Trophoblast cell (in vitro differentiated cells and primary cell): Measurements from ENCODE around the gene UBE2E2.

ENCODE experiments used
- DNase-seq, 2 donors: peaks; one replicate each; pipeline ENCODE4 v3.0.0-alpha.2; 2016
- H2AFZ ChIP-seq: 2 replicates; pipeline ENCODE4 v1.6.1; 2013; ENCODE audit warnings: low read length, moderate library complexity, mild to moderate bottlenecking; ENCODE audit not compliant: insufficient read depth, poor library complexity
- H2AK5ac ChIP-seq: 2 replicates; pipeline ENCODE4 v1.6.1; 2013; ENCODE audit warnings: mild to moderate bottlenecking, low read length
- H2BK120ac ChIP-seq: 2 replicates; pipeline ENCODE4 v1.6.1; 2013; ENCODE audit warnings: low read length, mild to moderate bottlenecking, moderate library complexity; ENCODE audit not compliant: insufficient read depth, poor library complexity
- H2BK12ac ChIP-seq: 2 replicates; pipeline ENCODE4 v1.6.1; 2013; ENCODE audit warnings: mild to moderate bottlenecking, low read length, moderate library complexity
- H2BK5ac ChIP-seq: 2 replicates; pipeline ENCODE4 v1.6.1; 2013; ENCODE audit warnings: low read length, low read depth, moderate library complexity, mild to moderate bottlenecking; ENCODE audit not compliant: poor library complexity
- H3K14ac ChIP-seq: 2 replicates; pipeline ENCODE4 v1.6.1; 2013; ENCODE audit warnings: mild to moderate bottlenecking, low read length
- H3K18ac ChIP-seq: 2 replicates; pipeline ENCODE4 v1.6.1; 2013; ENCODE audit warnings: mild to moderate bottlenecking, low read length
- H3K23ac ChIP-seq: 2 replicates; pipeline ENCODE4 v1.6.1; 2013; ENCODE audit warnings: low read length
- H3K27ac ChIP-seq: 2 replicates; pipeline ENCODE4 v1.5.1; 2013; ENCODE audit warnings: low read depth, mild to moderate bottlenecking, inconsistent platforms, low read length, moderate library complexity
- H3K27me3 ChIP-seq: 2 replicates; pipeline ENCODE4 v1.6.1; 2013; ENCODE audit warnings: inconsistent platforms, mild to moderate bottlenecking, low read length, moderate library complexity; ENCODE audit not compliant: insufficient read depth
- H3K36me3 ChIP-seq, 2 experiments: 1 replicate in 1 of 2; 2 replicates in 1 of 2; pipeline ENCODE4 v1.6.1; 2013; ENCODE audit warnings: low read length in 2 of 2, mild to moderate bottlenecking in 2 of 2, moderate library complexity in 1 of 2; ENCODE audit not compliant: insufficient read depth in 2 of 2, control insufficient read depth in 1 of 2
- H3K4ac ChIP-seq: 2 replicates; pipeline ENCODE4 v1.6.1; 2013; ENCODE audit warnings: low read depth, mild to moderate bottlenecking, low read length, moderate library complexity
- H3K4me1 ChIP-seq, 2 experiments: 1 replicate in 1 of 2; 2 replicates in 1 of 2; pipeline ENCODE4 v1.6.1; 2013; ENCODE audit warnings: low read length in 2 of 2, mild to moderate bottlenecking in 2 of 2, moderate library complexity in 1 of 2; ENCODE audit not compliant: insufficient read depth in 2 of 2, control insufficient read depth in 1 of 2
- H3K4me2 ChIP-seq: 2 replicates; pipeline ENCODE4 v1.6.1; 2013; ENCODE audit warnings: inconsistent platforms, mild to moderate bottlenecking, low read length, moderate library complexity
- H3K4me3 ChIP-seq: 2 replicates; pipeline ENCODE4 v1.5.1; 2013; ENCODE audit warnings: mild to moderate bottlenecking, low read depth, low read length, inconsistent platforms
- H3K79me1 ChIP-seq: one replicate; pipeline ENCODE4 v1.6.1; 2013; ENCODE audit warnings: low read length
- H3K79me2 ChIP-seq: 2 replicates; pipeline ENCODE4 v1.6.1; 2013; ENCODE audit warnings: low read length, mild to moderate bottlenecking; ENCODE audit not compliant: control insufficient read depth, insufficient read depth, poor library complexity
- H3K9ac ChIP-seq: 2 replicates; pipeline ENCODE4 v1.6.1; 2013; ENCODE audit warnings: mild to moderate bottlenecking, low read length
- H3K9me3 ChIP-seq: 2 replicates; pipeline ENCODE4 v1.6.1; 2013; ENCODE audit warnings: low read depth, mild to moderate bottlenecking, control low read depth, inconsistent platforms, low read length; ENCODE audit not compliant: insufficient read depth
- H4K12ac ChIP-seq: 2 replicates; pipeline ENCODE4 v1.6.1; 2013; ENCODE audit warnings: low read depth, mild to moderate bottlenecking, low read length, moderate library complexity
- H4K8ac ChIP-seq: 2 replicates; pipeline ENCODE4 v1.6.1; 2013; ENCODE audit warnings: low read depth, mild to moderate bottlenecking, low read length, moderate library complexity
- H4K91ac ChIP-seq: one replicate; pipeline ENCODE4 v1.6.1; 2013; ENCODE audit warnings: low read depth, mild to moderate bottlenecking, low read length, moderate library complexity
- WGBS: extraction: QIAGEN DNeasy Blood & Tissue Kit; methylation state at CpG from one replicate; pipeline ENCODE4 v1.1.7; 2013; ENCODE audit warnings: missing lambda C conversion rate; ENCODE audit not compliant: insufficient read length, insufficient coverage; ENCODE audit errors: extremely low coverage; 5-methylcytosine and 5-hydroxymethylcytosine counted together

The UBE2E2 gene

DNA sequence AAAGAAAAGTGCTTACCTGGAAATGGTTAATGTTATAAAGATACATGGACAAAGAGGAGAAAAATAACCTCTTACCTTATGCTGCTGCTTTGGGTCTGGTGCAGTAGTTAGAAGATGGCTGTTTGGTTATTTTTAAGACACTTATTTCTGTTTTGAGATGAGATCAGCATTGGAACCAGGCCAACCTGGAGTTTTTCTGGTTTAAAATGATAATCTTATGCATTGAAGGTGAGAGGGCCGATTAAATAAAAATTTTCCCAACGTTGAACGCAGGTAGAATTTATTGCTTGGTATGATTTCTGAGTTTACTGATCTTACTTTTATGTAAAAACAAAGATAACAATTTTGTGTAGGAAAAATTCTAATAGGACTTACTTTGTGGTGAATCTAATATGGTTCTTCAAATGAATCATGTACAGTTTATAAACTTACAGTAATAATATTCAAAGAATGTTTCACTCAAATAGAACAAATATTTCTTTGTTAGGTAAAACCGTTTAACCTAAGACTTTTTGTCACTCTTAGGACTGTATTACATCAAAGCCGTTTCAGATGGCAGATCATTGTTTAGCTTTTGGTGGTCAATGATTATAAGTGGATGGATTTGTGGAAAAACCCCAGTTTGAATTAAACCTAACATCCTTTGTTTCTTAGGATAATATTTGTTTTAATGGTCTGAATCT is 14.9 kb downstream of the UBE2E2 start:
- Histone ChIP-seq H3K27ac (no peak overlapping the region), H4K12ac (no peak overlapping the region), H3K9ac (no peak overlapping the region), H4K8ac (no peak overlapping the region), H3K18ac (no peak overlapping the region), H3K4me3 (no peak overlapping the region), H2AK5ac (no peak overlapping the region), H3K4me1 (no peaks in the 10 kb centered on the region), H4K91ac (no peak overlapping the region), H2BK12ac (no peak overlapping the region), H2AFZ (no peak overlapping the region), H3K4me2 (no peak overlapping the region), H3K36me3 (no peaks in the 10 kb centered on the region), H3K14ac (no peak overlapping the region), H3K79me2 (no peaks in the 10 kb centered on the region), H3K4ac (no peak overlapping the region), H3K79me1 (no peaks in the 10 kb centered on the region), H3K27me3 (no peaks in the 10 kb centered on the region), H3K23ac (no peak overlapping the region), H2BK5ac (no peak overlapping the region), H3K9me3 (no peaks in the 10 kb centered on the region), H2BK120ac (no peak overlapping the region)
- DNase-seq, result no peak
- no CpG with 5 or more reads among the region's 5 CpGs for WGBS

DNA sequence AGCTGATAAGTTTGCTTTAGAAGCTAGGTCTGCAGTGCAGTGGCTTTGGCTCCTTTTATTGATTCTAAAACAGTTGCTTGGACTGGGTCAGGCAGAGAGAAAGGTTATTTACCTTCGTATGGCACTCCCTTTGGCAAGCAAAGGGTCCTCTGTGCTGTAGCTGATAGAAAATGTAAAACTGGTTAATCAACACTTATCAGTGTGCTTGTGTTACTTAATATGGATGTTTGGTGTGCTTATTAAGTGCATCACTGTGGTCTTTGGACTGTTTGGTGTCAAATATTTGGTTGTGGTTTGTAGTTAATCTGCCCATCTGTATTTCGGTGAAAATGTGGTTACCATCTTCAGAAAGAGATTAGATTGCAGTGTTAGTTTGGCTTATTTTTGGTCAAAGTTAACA is 16.0 kb downstream of the UBE2E2 start:
- H4K12ac ChIP-seq, result no peak overlapping the region
- H3K4me2 ChIP-seq, result no peak overlapping the region
- H3K9me3 ChIP-seq, result no peaks in the 10 kb centered on the region
- H2AK5ac ChIP-seq, result no peak overlapping the region
- H3K36me3 ChIP-seq, result no peaks in the 10 kb centered on the region
- H3K4me1 ChIP-seq, result no peaks in the 10 kb centered on the region
- no peak overlapping the region for H2AFZ ChIP-seq
- H3K18ac ChIP-seq, result no peak overlapping the region
- no peak overlapping the region for H3K9ac ChIP-seq
- no peak overlapping the region for H2BK5ac ChIP-seq
- H3K4ac ChIP-seq, result no peak overlapping the region
- no CpG with 5 or more reads among the region's 2 CpGs for WGBS
- no peak overlapping the region for H2BK120ac ChIP-seq
- H3K14ac ChIP-seq, result no peak overlapping the region
- H3K4me3 ChIP-seq, result no peak overlapping the region
- no peaks in the 10 kb centered on the region for H3K79me1 ChIP-seq
- H3K79me2 ChIP-seq, result no peaks in the 10 kb centered on the region
- no peak overlapping the region for H3K23ac ChIP-seq
- no peak overlapping the region for H4K8ac ChIP-seq
- H3K27me3 ChIP-seq, result no peaks in the 10 kb centered on the region
- no peak overlapping the region for H4K91ac ChIP-seq
- DNase-seq, result no peak
- no peak overlapping the region for H2BK12ac ChIP-seq
- H3K27ac ChIP-seq, result no peak overlapping the region

DNA sequence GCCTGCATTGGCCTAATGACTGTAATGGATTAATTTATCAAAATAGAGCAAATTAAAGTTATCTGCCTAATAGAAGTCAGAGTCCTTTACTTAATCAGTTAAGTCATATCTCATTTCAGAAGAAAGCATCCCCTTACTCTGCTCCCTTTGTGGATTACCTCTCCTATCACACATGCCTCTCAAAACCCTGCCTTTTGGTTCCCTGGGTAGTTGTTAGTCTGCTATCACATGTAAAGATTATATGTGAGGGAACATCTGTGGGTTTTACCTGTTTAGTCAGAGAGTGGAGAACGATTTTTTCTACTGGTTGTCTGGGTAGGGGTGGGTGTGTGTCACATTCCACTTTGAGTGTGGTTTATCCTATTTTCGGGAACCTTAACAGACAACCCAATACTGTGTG is 16.4 kb downstream of the UBE2E2 start:
- Histone ChIP-seq H4K8ac (no peak overlapping the region), H4K12ac (no peak overlapping the region), H2BK5ac (no peak overlapping the region), H3K4me2 (no peak overlapping the region), H3K9me3 (no peaks in the 10 kb centered on the region), H2BK12ac (no peak overlapping the region), H3K36me3 (no peaks in the 10 kb centered on the region), H3K79me2 (no peaks in the 10 kb centered on the region), H3K18ac (no peak overlapping the region), H3K4ac (no peak overlapping the region), H3K27ac (no peak overlapping the region), H3K9ac (no peak overlapping the region), H3K4me3 (no peak overlapping the region), H2BK120ac (no peak overlapping the region), H3K79me1 (no peaks in the 10 kb centered on the region), H3K23ac (no peak overlapping the region), H3K14ac (no peak overlapping the region), H4K91ac (no peak overlapping the region), H3K4me1 (no peaks in the 10 kb centered on the region), H2AK5ac (no peak overlapping the region), H3K27me3 (no peaks in the 10 kb centered on the region), H2AFZ (no peak overlapping the region)
- no CpG with 5 or more reads among the region's 2 CpGs for WGBS
- DNase-seq, result no peak

DNA sequence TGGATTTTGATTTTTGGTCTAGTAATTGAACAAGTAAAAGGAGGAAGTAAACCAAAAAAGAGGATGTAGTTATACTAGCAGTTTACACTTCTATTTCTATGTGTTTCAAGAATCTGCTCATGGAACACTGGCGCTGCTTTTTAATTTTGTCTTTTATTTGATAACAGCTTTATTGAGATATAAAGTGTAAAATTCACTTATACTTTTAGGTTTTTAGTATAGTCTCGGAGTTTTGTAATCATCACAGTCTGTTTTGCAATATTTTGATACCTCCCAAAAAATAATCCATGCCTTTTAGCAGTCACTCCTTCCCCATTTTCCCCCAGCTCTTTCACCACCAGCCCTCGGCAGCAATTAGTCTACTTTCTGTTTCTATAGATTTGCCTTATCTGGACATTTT is 18.0 kb downstream of the UBE2E2 start:
- no CpG with 5 or more reads among the region's 3 CpGs for WGBS
- Histone ChIP-seq H4K12ac (no peak overlapping the region), H3K23ac (no peak overlapping the region), H3K27me3 (no peaks in the 10 kb centered on the region), H3K18ac (no peak overlapping the region), H2BK12ac (no peak overlapping the region), H2AFZ (no peak overlapping the region), H3K4me2 (no peak overlapping the region), H4K8ac (no peak overlapping the region), H3K14ac (no peak overlapping the region), H3K9ac (no peak overlapping the region), H3K4ac (no peak overlapping the region), H2BK120ac (no peak overlapping the region), H3K36me3 (no peaks in the 10 kb centered on the region), H4K91ac (no peak overlapping the region), H2BK5ac (no peak overlapping the region), H2AK5ac (no peak overlapping the region), H3K9me3 (no peaks in the 10 kb centered on the region), H3K4me1 (no peaks in the 10 kb centered on the region), H3K4me3 (no peak overlapping the region), H3K79me2 (no peaks in the 10 kb centered on the region), H3K79me1 (no peaks in the 10 kb centered on the region), H3K27ac (no peak overlapping the region)
- no peak for DNase-seq
